ENCODE measurements around the gene GALNT2. TPM values are rescaled to one million over a fixed set of nuclear protein-coding genes. Genes with fewer than 3 reads are reported as not detected.

The GALNT2 gene
- total and polyA plus RNA-seq, 2 experiments from 2014 or later: 17.8 to 48.3 TPM

DNA sequence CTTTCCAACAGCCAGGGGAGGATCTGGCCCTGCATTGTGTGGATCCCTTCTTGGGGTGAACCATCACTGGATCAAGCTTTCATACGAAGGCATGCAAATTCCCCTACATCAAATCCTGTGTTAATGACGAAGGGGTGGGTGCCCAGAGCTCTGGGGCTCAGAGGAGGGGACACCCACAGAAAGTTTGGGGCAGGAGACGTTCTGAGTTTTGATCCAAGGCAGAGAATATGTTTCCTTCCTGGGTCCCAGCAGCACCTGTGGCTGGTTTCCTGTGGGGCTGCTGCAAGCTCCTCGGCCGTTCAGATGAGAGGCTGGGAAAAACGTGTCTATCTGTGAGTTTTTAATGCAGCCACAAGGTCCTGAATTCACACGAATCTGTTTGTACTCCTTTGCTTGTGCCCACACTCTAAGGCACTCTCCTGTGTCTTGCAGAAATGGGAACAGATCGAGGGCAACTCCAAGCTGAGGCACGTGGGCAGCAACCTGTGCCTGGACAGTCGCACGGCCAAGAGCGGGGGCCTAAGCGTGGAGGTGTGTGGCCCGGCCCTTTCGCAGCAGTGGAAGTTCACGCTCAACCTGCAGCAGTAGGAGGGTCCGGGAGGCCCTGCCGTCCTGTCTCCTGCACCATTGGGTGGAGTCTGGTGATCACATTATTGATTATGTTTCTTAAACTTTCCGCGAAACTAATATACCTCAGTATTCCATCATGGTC lies 212.0 kb downstream of the GALNT2 start:
- TF ChIP-seq EZH2phosphoT487 (IDR thresholded peaks at IDR 0.05; ENCODE audit: unreplicated experiment) (no peak), JUNB (IDR thresholded peaks at IDR 0.05; ENCODE audit: unreplicated experiment) (no peak), POLR2AphosphoS5 (IDR thresholded peaks at IDR 0.05; ENCODE audit: low read depth) (no peak), CREB1 (CRISPR knock-in tag; IDR thresholded peaks at IDR 0.05; ENCODE audit: low read depth) (no peak), STAT1 (IDR thresholded peaks at IDR 0.05; ENCODE audit: unreplicated experiment) (no peak), ZNF114 (CRISPR knock-in tag; IDR thresholded peaks at IDR 0.05) (no peak), NANOG (IDR thresholded peaks at IDR 0.05; ENCODE audit: borderline replicate concordance) (no peak), EZH2 (IDR thresholded peaks at IDR 0.05; ENCODE audit: low read depth, unreplicated experiment) (no peak), ZNF331 (CRISPR knock-in tag; IDR thresholded peaks at IDR 0.05; ENCODE audit: low read depth) (no peak)
- TF ChIP-seq, protein P1, sequence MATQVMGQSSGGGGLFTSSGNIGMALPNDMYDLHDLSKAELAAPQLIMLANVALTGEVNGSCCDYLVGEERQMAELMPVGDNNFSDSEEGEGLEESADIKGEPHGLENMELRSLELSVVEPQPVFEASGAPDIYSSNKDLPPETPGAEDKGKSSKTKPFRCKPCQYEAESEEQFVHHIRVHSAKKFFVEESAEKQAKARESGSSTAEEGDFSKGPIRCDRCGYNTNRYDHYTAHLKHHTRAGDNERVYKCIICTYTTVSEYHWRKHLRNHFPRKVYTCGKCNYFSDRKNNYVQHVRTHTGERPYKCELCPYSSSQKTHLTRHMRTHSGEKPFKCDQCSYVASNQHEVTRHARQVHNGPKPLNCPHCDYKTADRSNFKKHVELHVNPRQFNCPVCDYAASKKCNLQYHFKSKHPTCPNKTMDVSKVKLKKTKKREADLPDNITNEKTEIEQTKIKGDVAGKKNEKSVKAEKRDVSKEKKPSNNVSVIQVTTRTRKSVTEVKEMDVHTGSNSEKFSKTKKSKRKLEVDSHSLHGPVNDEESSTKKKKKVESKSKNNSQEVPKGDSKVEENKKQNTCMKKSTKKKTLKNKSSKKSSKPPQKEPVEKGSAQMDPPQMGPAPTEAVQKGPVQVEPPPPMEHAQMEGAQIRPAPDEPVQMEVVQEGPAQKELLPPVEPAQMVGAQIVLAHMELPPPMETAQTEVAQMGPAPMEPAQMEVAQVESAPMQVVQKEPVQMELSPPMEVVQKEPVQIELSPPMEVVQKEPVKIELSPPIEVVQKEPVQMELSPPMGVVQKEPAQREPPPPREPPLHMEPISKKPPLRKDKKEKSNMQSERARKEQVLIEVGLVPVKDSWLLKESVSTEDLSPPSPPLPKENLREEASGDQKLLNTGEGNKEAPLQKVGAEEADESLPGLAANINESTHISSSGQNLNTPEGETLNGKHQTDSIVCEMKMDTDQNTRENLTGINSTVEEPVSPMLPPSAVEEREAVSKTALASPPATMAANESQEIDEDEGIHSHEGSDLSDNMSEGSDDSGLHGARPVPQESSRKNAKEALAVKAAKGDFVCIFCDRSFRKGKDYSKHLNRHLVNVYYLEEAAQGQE (IDR thresholded peaks at IDR 0.05; ENCODE audit: unreplicated experiment): no peak
- TF ChIP-seq, protein P2, sequence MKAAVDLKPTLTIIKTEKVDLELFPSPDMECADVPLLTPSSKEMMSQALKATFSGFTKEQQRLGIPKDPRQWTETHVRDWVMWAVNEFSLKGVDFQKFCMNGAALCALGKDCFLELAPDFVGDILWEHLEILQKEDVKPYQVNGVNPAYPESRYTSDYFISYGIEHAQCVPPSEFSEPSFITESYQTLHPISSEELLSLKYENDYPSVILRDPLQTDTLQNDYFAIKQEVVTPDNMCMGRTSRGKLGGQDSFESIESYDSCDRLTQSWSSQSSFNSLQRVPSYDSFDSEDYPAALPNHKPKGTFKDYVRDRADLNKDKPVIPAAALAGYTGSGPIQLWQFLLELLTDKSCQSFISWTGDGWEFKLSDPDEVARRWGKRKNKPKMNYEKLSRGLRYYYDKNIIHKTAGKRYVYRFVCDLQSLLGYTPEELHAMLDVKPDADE (IDR thresholded peaks at IDR 0.05): no peak
- TF ChIP-seq, protein P3, sequence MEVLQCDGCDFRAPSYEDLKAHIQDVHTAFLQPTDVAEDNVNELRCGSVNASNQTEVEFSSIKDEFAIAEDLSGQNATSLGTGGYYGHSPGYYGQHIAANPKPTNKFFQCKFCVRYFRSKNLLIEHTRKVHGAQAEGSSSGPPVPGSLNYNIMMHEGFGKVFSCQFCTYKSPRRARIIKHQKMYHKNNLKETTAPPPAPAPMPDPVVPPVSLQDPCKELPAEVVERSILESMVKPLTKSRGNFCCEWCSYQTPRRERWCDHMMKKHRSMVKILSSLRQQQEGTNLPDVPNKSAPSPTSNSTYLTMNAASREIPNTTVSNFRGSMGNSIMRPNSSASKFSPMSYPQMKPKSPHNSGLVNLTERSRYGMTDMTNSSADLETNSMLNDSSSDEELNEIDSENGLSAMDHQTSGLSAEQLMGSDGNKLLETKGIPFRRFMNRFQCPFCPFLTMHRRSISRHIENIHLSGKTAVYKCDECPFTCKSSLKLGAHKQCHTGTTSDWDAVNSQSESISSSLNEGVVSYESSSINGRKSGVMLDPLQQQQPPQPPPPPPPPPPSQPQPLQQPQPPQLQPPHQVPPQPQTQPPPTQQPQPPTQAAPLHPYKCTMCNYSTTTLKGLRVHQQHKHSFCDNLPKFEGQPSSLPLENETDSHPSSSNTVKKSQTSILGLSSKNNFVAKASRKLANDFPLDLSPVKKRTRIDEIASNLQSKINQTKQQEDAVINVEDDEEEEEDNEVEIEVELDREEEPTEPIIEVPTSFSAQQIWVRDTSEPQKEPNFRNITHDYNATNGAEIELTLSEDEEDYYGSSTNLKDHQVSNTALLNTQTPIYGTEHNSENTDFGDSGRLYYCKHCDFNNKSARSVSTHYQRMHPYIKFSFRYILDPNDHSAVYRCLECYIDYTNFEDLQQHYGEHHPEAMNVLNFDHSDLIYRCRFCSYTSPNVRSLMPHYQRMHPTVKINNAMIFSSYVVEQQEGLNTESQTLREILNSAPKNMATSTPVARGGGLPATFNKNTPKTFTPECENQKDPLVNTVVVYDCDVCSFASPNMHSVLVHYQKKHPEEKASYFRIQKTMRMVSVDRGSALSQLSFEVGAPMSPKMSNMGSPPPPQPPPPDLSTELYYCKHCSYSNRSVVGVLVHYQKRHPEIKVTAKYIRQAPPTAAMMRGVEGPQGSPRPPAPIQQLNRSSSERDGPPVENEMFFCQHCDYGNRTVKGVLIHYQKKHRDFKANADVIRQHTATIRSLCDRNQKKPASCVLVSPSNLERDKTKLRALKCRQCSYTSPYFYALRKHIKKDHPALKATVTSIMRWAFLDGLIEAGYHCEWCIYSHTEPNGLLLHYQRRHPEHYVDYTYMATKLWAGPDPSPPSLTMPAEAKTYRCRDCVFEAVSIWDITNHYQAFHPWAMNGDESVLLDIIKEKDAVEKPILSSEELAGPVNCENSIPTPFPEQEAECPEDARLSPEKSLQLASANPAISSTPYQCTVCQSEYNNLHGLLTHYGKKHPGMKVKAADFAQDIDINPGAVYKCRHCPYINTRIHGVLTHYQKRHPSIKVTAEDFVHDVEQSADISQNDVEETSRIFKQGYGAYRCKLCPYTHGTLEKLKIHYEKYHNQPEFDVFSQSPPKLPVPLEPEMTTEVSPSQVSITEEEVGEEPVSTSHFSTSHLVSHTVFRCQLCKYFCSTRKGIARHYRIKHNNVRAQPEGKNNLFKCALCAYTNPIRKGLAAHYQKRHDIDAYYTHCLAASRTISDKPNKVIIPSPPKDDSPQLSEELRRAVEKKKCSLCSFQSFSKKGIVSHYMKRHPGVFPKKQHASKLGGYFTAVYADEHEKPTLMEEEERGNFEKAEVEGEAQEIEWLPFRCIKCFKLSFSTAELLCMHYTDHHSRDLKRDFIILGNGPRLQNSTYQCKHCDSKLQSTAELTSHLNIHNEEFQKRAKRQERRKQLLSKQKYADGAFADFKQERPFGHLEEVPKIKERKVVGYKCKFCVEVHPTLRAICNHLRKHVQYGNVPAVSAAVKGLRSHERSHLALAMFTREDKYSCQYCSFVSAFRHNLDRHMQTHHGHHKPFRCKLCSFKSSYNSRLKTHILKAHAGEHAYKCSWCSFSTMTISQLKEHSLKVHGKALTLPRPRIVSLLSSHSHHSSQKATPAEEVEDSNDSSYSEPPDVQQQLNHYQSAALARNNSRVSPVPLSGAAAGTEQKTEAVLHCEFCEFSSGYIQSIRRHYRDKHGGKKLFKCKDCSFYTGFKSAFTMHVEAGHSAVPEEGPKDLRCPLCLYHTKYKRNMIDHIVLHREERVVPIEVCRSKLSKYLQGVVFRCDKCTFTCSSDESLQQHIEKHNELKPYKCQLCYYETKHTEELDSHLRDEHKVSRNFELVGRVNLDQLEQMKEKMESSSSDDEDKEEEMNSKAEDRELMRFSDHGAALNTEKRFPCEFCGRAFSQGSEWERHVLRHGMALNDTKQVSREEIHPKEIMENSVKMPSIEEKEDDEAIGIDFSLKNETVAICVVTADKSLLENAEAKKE (CRISPR knock-in tag; IDR thresholded peaks at IDR 0.05): no peak
- TF ChIP-seq, protein P4, sequence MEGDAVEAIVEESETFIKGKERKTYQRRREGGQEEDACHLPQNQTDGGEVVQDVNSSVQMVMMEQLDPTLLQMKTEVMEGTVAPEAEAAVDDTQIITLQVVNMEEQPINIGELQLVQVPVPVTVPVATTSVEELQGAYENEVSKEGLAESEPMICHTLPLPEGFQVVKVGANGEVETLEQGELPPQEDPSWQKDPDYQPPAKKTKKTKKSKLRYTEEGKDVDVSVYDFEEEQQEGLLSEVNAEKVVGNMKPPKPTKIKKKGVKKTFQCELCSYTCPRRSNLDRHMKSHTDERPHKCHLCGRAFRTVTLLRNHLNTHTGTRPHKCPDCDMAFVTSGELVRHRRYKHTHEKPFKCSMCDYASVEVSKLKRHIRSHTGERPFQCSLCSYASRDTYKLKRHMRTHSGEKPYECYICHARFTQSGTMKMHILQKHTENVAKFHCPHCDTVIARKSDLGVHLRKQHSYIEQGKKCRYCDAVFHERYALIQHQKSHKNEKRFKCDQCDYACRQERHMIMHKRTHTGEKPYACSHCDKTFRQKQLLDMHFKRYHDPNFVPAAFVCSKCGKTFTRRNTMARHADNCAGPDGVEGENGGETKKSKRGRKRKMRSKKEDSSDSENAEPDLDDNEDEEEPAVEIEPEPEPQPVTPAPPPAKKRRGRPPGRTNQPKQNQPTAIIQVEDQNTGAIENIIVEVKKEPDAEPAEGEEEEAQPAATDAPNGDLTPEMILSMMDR (conservative IDR thresholded peaks at IDR 0.05; ENCODE audit: low read depth in 2 of 2): no peak
- H3K4me3 Mint-ChIP-seq: no peak overlapping the region
- H3K27ac ChIP-seq (ENCODE audit: low read depth): no peak overlapping the region
- DNase-seq (ENCODE audit: low spot score): no peak
- ATAC-seq: no peak
- H3K36me3 ChIP-seq (ENCODE audit: insufficient read depth): peaks cover 14% of the 10 kb centered on the region
- peaks cover 15% of the 10 kb centered on the region; the same call in 2 of the 3 replicates for H3K36me3 Mint-ChIP-seq (ENCODE audit: low read depth)
- H3K4me2 ChIP-seq: no peak overlapping the region
- H3K9me3 Mint-ChIP-seq: no peaks in the 10 kb centered on the region
- H3K4me1 Mint-ChIP-seq: peaks cover 37% of the 10 kb centered on the region
- no peaks in the 10 kb centered on the region for H3K27me3 ChIP-seq (ENCODE audit: insufficient read depth)
- no peaks in the 10 kb centered on the region for H3K9me2 ChIP-seq (ENCODE audit: insufficient read depth)
- H3K4me3 ChIP-seq: no peak overlapping the region
- peaks cover 18% of the 10 kb centered on the region for H3F3A ChIP-seq (replicated peaks; ENCODE audit: low read depth)
- H3K4me1 ChIP-seq (ENCODE audit: insufficient read depth): peaks cover 15% of the 10 kb centered on the region
- H3K79me2 ChIP-seq (replicated peaks; ENCODE audit: insufficient read depth): no peaks in the 10 kb centered on the region
- H3K27ac Mint-ChIP-seq: 0 out of 2 replicates have a peak overlapping the region, but pooled peaks have one; percentile 8
- peaks cover 9% of the 10 kb centered on the region for H3K27me3 Mint-ChIP-seq (ENCODE audit: insufficient read depth, low read depth, poor library complexity)
- H2AFZ ChIP-seq: no peak overlapping the region
- H4K20me1 ChIP-seq (replicated peaks; ENCODE audit: insufficient read depth): no peaks in the 10 kb centered on the region; the same call in none of the 2 replicates

Data from GM23338 (cell line).